Lower leg skin (tissue), 3 donors: ENCODE measurements around the gene PEX14.

Experiments
- CTCF ChIP-seq, 3 donors: fragments of 450-650 bp; IDR thresholded peaks; one replicate each; pipeline ENCODE4 v1.5.1; 2016; ENCODE audit warnings: antibody characterized with exemption in 3 of 3, mild to moderate bottlenecking in 3 of 3, moderate library complexity in 2 of 3
- POLR2A ChIP-seq, 2 donors: fragments of 450-650 bp; IDR thresholded peaks; one replicate each; pipeline ENCODE4 v1.6.1; 2016 to 2017; ENCODE audit warnings: antibody characterized with exemption in 2 of 2, mild to moderate bottlenecking in 1 of 2, moderate library complexity in 1 of 2

DNA sequence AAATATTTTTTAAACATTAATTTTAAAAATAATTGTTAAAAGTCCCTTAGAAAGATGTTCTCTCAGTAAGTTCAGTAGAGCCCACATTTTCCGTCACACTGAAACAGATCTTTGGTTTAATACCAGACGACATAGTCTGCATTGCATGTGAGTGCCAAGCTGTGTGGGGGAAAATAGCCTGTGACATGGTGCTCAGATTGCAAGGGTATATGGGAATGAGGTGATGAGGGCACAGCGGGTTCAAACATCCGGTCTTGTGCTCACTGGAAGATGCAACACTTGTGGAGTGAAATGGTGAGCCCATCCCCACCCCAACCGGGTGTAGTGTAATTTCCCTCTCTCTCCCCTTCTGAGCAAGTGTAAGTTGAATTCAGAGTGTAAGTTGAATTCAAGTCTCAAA is 114.3 kb downstream of the PEX14 start:
- TF ChIP-seq CTCF (IDR thresholded peaks at IDR 0.05) (no peak), POLR2A (IDR thresholded peaks at IDR 0.05) (no peak)
